MM.1S (cell line): ENCODE results near the gene NBAS.
"Not testable (repeated sequence)": the region's sequence is repeated elsewhere in the genome, so short reads cannot be mapped to it uniquely, and the experiment has no call there.

ENCODE experiments used
- DNase-seq: peaks from one replicate; pipeline ENCODE4 v3.0.0-alpha.2; 2015
- H2AFZ ChIP-seq: fragments of 300-600 bp; sonication (generic); 2 replicates; pipeline ENCODE4 v1.6.0; 2016; ENCODE audit warnings: antibody characterized with exemption, low read length
- H3F3A ChIP-seq: fragments of 300-600 bp; sonication (generic); 2 replicates; pipeline ENCODE4 v1.6.1; 2016; ENCODE audit warnings: mild to moderate bottlenecking, antibody characterized with exemption, low read length, moderate library complexity, mixed read lengths; ENCODE audit not compliant: insufficient read depth
- H3K27ac ChIP-seq: fragments of 300-600 bp; sonication (generic); 2 replicates; pipeline ENCODE4 v1.5.1; 2016; ENCODE audit warnings: mild to moderate bottlenecking, low read length
- H3K27me3 ChIP-seq: fragments of 300-600 bp; sonication (generic); replicated peaks from 2 replicates; pipeline ENCODE4 v1.6.0; 2016; ENCODE audit warnings: low read length; ENCODE audit not compliant: insufficient read depth
- H3K36me3 ChIP-seq: fragments of 300-600 bp; sonication (generic); replicated peaks from 2 replicates; pipeline ENCODE4 v1.6.1; 2016; ENCODE audit warnings: mild to moderate bottlenecking, low read length, mixed read lengths; ENCODE audit not compliant: insufficient read depth
- H3K4me1 ChIP-seq: fragments of 300-600 bp; sonication (generic); 2 replicates; pipeline ENCODE4 v1.6.1; 2016; ENCODE audit warnings: low read length, mixed read lengths
- H3K4me2 ChIP-seq: fragments of 300-600 bp; sonication (generic); 2 replicates; pipeline ENCODE4 v1.6.0; 2016; ENCODE audit warnings: low read depth, low read length
- H3K4me3 ChIP-seq: fragments of 300-600 bp; sonication (generic); 2 replicates; pipeline ENCODE4 v1.5.1; 2016; ENCODE audit warnings: low read length, mixed read lengths
- H3K79me2 ChIP-seq: fragments of 300-600 bp; sonication (generic); 2 replicates; pipeline ENCODE4 v1.6.1; 2016; ENCODE audit warnings: mixed run types, low read length, mixed read lengths
- H3K9ac ChIP-seq: fragments of 300-600 bp; sonication (generic); 2 replicates; pipeline ENCODE4 v1.6.1; 2016; ENCODE audit warnings: low read length, mixed read lengths
- H3K9me2 ChIP-seq: fragments of 300-600 bp; sonication (generic); replicated peaks from 2 replicates; pipeline ENCODE4 v1.6.1; 2016; ENCODE audit warnings: mild to moderate bottlenecking, low read length, mixed read lengths; ENCODE audit not compliant: insufficient read depth
- H3K9me3 ChIP-seq: fragments of 300-600 bp; sonication (generic); replicated peaks from 2 replicates; pipeline ENCODE4 v1.6.1; 2016; ENCODE audit warnings: mild to moderate bottlenecking, low read length, mixed read lengths; ENCODE audit not compliant: insufficient read depth
- H4K20me1 ChIP-seq: fragments of 300-600 bp; sonication (generic); 2 replicates; pipeline ENCODE4 v1.6.1; 2016; ENCODE audit warnings: mild to moderate bottlenecking, low read length, moderate library complexity, mixed read lengths; ENCODE audit not compliant: insufficient read depth
- EZH2 ChIP-seq: fragments of 300-600 bp; sonication (generic); optimal IDR thresholded peaks from 2 replicates; pipeline ENCODE3; 2017; ENCODE audit warnings: low read depth, mild to moderate bottlenecking, antibody characterized with exemption, low read length, mixed read lengths
- EZH2phosphoT487 ChIP-seq: fragments of 300-600 bp; sonication (generic); IDR thresholded peaks from 2 replicates; pipeline ENCODE4 v1.6.1; 2018; ENCODE audit warnings: antibody characterized with exemption, low read length
- TF ChIP-seq, protein P1 (sequence below): fragments of 300-600 bp; sonication (generic); IDR thresholded peaks from 2 replicates; pipeline ENCODE4 v1.5.1; 2016; ENCODE audit warnings: antibody characterized with exemption, low read length, mixed read lengths

Gene NBAS

DNA sequence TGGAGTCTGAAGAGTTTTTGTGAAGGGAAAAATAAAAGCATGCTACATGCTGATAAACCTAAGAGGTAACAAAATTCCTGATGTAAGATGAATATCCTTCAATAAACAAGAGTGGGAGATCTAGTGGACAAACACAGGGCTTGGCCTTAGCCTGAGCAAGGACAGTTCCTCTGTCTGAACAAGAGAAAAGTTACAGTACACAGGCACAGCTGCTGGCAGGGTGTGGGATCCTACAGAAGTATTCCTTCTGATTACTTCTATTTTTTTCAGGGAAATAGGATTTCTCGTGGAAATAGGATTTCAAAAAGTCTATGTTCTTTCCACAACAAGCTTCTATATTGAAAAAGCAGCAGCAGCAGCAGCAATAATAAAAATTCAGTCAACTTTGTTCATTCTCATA, 54.1 kb downstream of the NBAS start:
- no peak overlapping the region for H3K4me3 ChIP-seq
- H3K9ac ChIP-seq = no peak overlapping the region
- no peaks in the 10 kb centered on the region for H3F3A ChIP-seq
- H2AFZ ChIP-seq = no peak overlapping the region
- no peaks in the 10 kb centered on the region for H4K20me1 ChIP-seq
- H3K9me2 ChIP-seq = no peaks in the 10 kb centered on the region
- H3K27me3 ChIP-seq = no peaks in the 10 kb centered on the region
- H3K9me3 ChIP-seq = no peaks in the 10 kb centered on the region
- no peak for DNase-seq
- peaks cover 4% of the 10 kb centered on the region; the same call in 1 of the 2 replicates for H3K36me3 ChIP-seq
- no peaks in the 10 kb centered on the region for H3K79me2 ChIP-seq
- no peak overlapping the region for H3K27ac ChIP-seq
- no peaks in the 10 kb centered on the region for H3K4me1 ChIP-seq
- TF ChIP-seq, protein P1, sequence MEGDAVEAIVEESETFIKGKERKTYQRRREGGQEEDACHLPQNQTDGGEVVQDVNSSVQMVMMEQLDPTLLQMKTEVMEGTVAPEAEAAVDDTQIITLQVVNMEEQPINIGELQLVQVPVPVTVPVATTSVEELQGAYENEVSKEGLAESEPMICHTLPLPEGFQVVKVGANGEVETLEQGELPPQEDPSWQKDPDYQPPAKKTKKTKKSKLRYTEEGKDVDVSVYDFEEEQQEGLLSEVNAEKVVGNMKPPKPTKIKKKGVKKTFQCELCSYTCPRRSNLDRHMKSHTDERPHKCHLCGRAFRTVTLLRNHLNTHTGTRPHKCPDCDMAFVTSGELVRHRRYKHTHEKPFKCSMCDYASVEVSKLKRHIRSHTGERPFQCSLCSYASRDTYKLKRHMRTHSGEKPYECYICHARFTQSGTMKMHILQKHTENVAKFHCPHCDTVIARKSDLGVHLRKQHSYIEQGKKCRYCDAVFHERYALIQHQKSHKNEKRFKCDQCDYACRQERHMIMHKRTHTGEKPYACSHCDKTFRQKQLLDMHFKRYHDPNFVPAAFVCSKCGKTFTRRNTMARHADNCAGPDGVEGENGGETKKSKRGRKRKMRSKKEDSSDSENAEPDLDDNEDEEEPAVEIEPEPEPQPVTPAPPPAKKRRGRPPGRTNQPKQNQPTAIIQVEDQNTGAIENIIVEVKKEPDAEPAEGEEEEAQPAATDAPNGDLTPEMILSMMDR = no peak
- no peak for TF ChIP-seq EZH2
- H3K4me2 ChIP-seq = no peak overlapping the region

DNA sequence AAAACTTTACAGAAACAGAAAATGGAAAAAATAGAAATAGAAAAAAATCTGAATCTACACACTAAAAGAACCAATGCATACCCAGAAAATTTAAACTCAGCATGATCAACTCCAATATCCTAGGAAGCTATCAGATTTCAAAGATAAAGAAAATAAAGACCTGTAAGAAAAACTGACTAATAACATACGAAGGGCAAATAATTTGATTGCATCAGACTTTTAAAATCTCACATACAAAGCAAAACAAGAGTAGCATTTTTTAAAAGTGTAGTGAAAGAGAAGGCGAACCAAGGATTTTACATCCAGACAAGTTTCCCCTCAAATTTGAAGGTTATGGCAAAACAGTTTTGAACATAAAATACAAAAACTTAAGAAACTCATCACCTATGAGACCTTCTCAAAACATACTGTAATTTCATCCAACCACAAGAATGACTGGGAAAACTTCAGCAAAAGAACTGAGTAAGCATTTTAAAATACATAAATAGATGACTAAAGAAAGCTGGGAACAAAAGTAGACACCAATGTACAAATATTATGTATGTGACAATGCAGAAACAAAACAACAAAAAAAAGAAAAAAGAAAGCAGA, 54.8 kb downstream of the NBAS start:
- DNase-seq = no peak
- no peaks in the 10 kb centered on the region for H3K9me3 ChIP-seq
- no peak overlapping the region for H3K9ac ChIP-seq
- no peaks in the 10 kb centered on the region for H3K9me2 ChIP-seq
- TF ChIP-seq EZH2 (no peak), EZH2phosphoT487 (no peak)
- TF ChIP-seq, protein P1 = no peak
- H3K4me2 ChIP-seq = no peak overlapping the region
- no peaks in the 10 kb centered on the region for H3F3A ChIP-seq
- H2AFZ ChIP-seq = no peak overlapping the region
- no peak overlapping the region for H3K27ac ChIP-seq
- H3K27me3 ChIP-seq = no peaks in the 10 kb centered on the region
- peaks cover 4% of the 10 kb centered on the region; the same call in 1 of the 2 replicates for H3K36me3 ChIP-seq
- no peaks in the 10 kb centered on the region for H3K79me2 ChIP-seq
- H3K4me1 ChIP-seq = no peaks in the 10 kb centered on the region
- no peaks in the 10 kb centered on the region for H4K20me1 ChIP-seq
- H3K4me3 ChIP-seq = no peak overlapping the region

DNA sequence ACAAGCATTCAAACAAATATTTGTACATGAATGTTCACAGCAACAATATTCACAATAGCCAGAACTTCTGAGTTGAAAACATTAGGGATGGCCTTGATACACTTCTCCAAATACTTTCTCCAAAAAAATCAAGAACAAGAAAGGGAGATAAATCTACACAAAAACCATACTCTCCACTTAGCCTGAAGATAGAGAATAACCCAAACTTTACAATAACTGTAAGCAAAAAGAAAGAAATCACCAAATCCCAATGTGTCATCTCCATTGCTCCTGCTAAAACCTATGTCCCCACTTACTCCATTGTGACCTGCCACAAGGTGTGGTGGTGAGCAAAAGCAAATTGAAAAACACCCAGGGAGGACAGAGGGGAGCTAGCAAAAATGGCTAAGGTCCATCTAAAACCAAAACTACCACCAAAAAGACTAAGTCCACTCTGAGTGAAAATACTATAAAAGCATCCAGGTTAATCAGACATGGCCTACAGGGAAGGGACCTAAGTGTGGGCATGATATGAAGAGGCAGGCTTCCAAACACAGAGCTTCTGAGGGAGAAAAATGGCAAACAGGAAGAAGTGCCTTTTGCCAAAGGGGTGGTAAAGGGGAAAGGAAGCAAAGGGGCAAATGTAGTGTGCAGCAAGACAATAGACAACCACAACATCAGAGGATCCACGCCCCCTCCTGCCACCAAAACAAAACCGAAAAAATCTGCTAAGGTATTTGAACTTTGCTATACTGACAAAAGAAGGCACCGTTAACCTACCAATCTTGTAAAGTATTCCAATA, 56.1 kb downstream of the NBAS start:
- Histone ChIP-seq H3K4me2 (no peak overlapping the region), H3K4me1 (no peaks in the 10 kb centered on the region), H3F3A (no peaks in the 10 kb centered on the region), H3K9me2 (no peaks in the 10 kb centered on the region), H3K4me3 (no peak overlapping the region), H3K9ac (no peak overlapping the region), H3K9me3 (no peaks in the 10 kb centered on the region), H3K27ac (no peak overlapping the region), H3K36me3 (peaks cover 4% of the 10 kb centered on the region; the same call in 1 of the 2 replicates), H3K27me3 (no peaks in the 10 kb centered on the region), H2AFZ (no peak overlapping the region), H4K20me1 (no peaks in the 10 kb centered on the region), H3K79me2 (no peaks in the 10 kb centered on the region)
- TF ChIP-seq, protein P1 = no peak
- TF ChIP-seq EZH2 (no peak), EZH2phosphoT487 (no peak)
- no peak for DNase-seq

DNA sequence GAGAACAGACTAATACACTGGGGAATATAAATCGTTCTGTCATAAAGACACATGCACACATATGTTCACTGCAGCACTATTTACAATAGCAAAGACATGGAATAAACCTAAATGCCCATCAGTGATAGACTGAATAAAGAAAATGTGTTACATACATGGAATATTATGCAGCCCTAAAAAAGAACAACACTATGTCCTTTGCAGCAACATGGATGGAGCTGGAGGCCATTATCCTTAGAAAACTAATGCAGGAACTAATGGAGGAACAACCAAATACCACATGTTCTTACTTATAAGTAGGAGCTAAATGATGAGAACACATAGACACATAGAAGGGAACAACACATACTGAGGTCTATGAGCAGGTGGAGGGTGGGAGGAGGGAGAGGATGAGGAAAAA, 61.9 kb downstream of the NBAS start:
- not testable (repeated sequence) for H3K9me3 ChIP-seq, DNase-seq, H3K79me2 ChIP-seq, H2AFZ ChIP-seq, H3K9me2 ChIP-seq, H3K27ac ChIP-seq, H3K9ac ChIP-seq, H3K4me1 ChIP-seq, H3K36me3 ChIP-seq, H3K27me3 ChIP-seq, H3K4me3 ChIP-seq, H4K20me1 ChIP-seq, H3F3A ChIP-seq, H3K4me2 ChIP-seq
